Hepatocyte (in vitro differentiated cells): ENCODE data around the gene ENAH.

Experiments used
- EZH2 ChIP-seq: fragments of 200-600 bp; sonication (generic); IDR thresholded peaks from 2 replicates; pipeline ENCODE4 v1.6.1; 2016; ENCODE audit warnings: antibody characterized with exemption, mild to moderate bottlenecking, borderline replicate concordance
- EZH2phosphoT487 ChIP-seq: fragments of 200-600 bp; sonication (generic); IDR thresholded peaks from one replicate; pipeline ENCODE4 v1.6.1; 2018; ENCODE audit warnings: antibody characterized with exemption, mild to moderate bottlenecking, low read depth, moderate library complexity; ENCODE audit not compliant: unreplicated experiment, severe bottlenecking

- TF ChIP-seq EZH2 = no peak
- TF ChIP-seq EZH2phosphoT487 = no peak
Observed at GRCh38 chr1:225474986-225475820, 177.7 kb downstream of the ENAH start.
